DOHH2 (cell line): ENCODE measurements around the gene ZNF317.

ENCODE experiments used
- EZH2phosphoT487 ChIP-seq: fragments of 200-600 bp; sonication (generic); IDR thresholded peaks from 2 replicates; pipeline ENCODE4 v1.6.1; 2017; ENCODE audit warnings: borderline replicate concordance, mild to moderate bottlenecking, antibody characterized with exemption, low read length, moderate library complexity, mixed read lengths
- TF ChIP-seq, protein P1 (sequence below): fragments of 200-600 bp; sonication (generic); IDR thresholded peaks from one replicate; pipeline ENCODE4 v1.5.1; 2014; ENCODE audit warnings: antibody characterized with exemption, mild to moderate bottlenecking, low read depth, low read length; ENCODE audit not compliant: poor library complexity, severe bottlenecking

DNA sequence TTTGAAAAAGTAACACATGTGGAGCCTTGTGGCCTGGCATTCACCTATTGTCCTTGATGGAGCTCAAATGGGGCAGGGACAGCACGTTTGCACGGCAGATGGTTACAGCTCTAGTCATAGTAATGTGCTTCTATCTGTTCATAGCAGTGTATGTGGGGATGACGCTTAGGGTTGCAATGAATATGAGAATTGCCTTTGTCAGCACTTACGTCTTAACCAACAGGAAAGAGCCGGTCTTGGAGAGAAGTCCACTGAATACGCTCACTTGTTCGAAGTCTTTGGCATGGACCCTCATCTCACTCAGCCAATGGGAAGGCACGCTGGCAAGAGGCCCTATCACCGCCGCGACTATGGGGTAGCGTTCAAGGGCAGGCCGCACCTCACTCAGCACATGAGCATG, 19.7 kb downstream of the ZNF317 start:
- TF ChIP-seq, protein P1, sequence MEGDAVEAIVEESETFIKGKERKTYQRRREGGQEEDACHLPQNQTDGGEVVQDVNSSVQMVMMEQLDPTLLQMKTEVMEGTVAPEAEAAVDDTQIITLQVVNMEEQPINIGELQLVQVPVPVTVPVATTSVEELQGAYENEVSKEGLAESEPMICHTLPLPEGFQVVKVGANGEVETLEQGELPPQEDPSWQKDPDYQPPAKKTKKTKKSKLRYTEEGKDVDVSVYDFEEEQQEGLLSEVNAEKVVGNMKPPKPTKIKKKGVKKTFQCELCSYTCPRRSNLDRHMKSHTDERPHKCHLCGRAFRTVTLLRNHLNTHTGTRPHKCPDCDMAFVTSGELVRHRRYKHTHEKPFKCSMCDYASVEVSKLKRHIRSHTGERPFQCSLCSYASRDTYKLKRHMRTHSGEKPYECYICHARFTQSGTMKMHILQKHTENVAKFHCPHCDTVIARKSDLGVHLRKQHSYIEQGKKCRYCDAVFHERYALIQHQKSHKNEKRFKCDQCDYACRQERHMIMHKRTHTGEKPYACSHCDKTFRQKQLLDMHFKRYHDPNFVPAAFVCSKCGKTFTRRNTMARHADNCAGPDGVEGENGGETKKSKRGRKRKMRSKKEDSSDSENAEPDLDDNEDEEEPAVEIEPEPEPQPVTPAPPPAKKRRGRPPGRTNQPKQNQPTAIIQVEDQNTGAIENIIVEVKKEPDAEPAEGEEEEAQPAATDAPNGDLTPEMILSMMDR, result no peak
- TF ChIP-seq EZH2phosphoT487, result no peak
